A549 (cell line): ENCODE results near the gene QRSL1.

Experiments used
- GATA3 ChIP-seq: IDR thresholded peaks from 2 replicates; pipeline ENCODE4 v1.6.1; 2012; ENCODE audit warnings: borderline replicate concordance
- MAZ ChIP-seq: fragments of 150-350 bp; IDR thresholded peaks from 2 replicates; pipeline ENCODE4 v1.6.1; 2014; ENCODE audit warnings: antibody characterized with exemption, low read depth, low read length, borderline replicate concordance
- MYC ChIP-seq: IDR thresholded peaks from 2 replicates; pipeline ENCODE4 v1.6.1; 2012; ENCODE audit warnings: mild to moderate bottlenecking, inconsistent platforms, low read length, improper control_type of control experiment, borderline replicate concordance
- POLR2A ChIP-seq: IDR thresholded peaks from 2 replicates; pipeline ENCODE4 v1.6.1; 2012; ENCODE audit warnings: mild to moderate bottlenecking, low read length
- RAD21 ChIP-seq, 2 experiments: fragments of >200 bp in 1 of 2; sonication (Bioruptor Twin) in 1 of 2; formaldehyde crosslinking in 1 of 2; IDR thresholded peaks in 1 of 2; conservative IDR thresholded peaks in 1 of 2; 2 replicates in 1 of 2; 3 replicates in 1 of 2; pipeline ENCODE4 v1.6.1; 2012 to 2018; ENCODE audit warnings: inconsistent platforms in 1 of 2
- RFX5 ChIP-seq: fragments of 450-650 bp; IDR thresholded peaks from 2 replicates; pipeline ENCODE4 v1.7.1; 2014; ENCODE audit warnings: antibody characterized with exemption, mild to moderate bottlenecking, moderate library complexity
- TF ChIP-seq, protein P1 (sequence below): fragments of >200 bp; sonication (Bioruptor Twin); formaldehyde crosslinking; IDR thresholded peaks from 3 replicates; pipeline ENCODE4 v1.5.1; 2016

DNA sequence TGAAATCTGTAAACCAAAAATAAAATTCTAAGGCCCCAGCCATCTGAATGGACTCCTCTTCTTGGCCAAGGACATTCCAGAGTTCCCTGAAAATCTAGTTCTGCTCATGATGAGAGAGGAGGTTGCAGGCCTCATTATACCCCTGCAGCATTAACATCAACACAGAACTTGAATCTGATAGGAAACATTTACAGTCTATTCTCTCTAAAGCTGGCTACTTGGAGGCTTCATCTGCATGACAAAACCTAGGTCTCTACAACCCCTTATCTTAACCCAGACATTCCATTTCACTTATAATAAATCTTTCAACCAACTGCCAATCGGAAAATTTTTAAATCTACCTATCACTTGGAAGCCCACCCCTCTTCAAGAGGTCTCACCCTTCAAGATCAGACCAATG, 15.8 kb upstream of the QRSL1 start:
- TF ChIP-seq POLR2A (no peak), GATA3 (no peak), MAZ (no peak), MYC (no peak), RFX5 (no peak), RAD21 (conservative IDR thresholded peaks at IDR 0.05 in 1 of 2, IDR thresholded peaks at IDR 0.05 in 1 of 2) (no peak)
- TF ChIP-seq, protein P1, sequence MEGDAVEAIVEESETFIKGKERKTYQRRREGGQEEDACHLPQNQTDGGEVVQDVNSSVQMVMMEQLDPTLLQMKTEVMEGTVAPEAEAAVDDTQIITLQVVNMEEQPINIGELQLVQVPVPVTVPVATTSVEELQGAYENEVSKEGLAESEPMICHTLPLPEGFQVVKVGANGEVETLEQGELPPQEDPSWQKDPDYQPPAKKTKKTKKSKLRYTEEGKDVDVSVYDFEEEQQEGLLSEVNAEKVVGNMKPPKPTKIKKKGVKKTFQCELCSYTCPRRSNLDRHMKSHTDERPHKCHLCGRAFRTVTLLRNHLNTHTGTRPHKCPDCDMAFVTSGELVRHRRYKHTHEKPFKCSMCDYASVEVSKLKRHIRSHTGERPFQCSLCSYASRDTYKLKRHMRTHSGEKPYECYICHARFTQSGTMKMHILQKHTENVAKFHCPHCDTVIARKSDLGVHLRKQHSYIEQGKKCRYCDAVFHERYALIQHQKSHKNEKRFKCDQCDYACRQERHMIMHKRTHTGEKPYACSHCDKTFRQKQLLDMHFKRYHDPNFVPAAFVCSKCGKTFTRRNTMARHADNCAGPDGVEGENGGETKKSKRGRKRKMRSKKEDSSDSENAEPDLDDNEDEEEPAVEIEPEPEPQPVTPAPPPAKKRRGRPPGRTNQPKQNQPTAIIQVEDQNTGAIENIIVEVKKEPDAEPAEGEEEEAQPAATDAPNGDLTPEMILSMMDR = no peak
